GM12874 (cell line): ENCODE measurements around the gene CSNK2B.

ENCODE experiments used
- TF ChIP-seq, protein P1 (sequence below): IDR thresholded peaks from 2 replicates; pipeline ENCODE4 v1.5.1; 2011; ENCODE audit warnings: low read depth, mild to moderate bottlenecking, control low read depth, low read length, moderate library complexity; ENCODE audit not compliant: insufficient read depth

The CSNK2B gene

GRCh38 chr6:31631681-31632278 lies 34.1 kb upstream of the CSNK2B start:
- TF ChIP-seq, protein P1, sequence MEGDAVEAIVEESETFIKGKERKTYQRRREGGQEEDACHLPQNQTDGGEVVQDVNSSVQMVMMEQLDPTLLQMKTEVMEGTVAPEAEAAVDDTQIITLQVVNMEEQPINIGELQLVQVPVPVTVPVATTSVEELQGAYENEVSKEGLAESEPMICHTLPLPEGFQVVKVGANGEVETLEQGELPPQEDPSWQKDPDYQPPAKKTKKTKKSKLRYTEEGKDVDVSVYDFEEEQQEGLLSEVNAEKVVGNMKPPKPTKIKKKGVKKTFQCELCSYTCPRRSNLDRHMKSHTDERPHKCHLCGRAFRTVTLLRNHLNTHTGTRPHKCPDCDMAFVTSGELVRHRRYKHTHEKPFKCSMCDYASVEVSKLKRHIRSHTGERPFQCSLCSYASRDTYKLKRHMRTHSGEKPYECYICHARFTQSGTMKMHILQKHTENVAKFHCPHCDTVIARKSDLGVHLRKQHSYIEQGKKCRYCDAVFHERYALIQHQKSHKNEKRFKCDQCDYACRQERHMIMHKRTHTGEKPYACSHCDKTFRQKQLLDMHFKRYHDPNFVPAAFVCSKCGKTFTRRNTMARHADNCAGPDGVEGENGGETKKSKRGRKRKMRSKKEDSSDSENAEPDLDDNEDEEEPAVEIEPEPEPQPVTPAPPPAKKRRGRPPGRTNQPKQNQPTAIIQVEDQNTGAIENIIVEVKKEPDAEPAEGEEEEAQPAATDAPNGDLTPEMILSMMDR = no peak

- TF ChIP-seq, protein P1 = no peak
Observed at GRCh38 chr6:31632279-31632946, 33.5 kb upstream of the CSNK2B start.

GRCh38 chr6:31633447-31633846 lies 32.4 kb upstream of the CSNK2B start:
- TF ChIP-seq, protein P1 = no peak

GRCh38 chr6:31634131-31634530 lies 31.7 kb upstream of the CSNK2B start:
- TF ChIP-seq, protein P1 = no peak

DNA sequence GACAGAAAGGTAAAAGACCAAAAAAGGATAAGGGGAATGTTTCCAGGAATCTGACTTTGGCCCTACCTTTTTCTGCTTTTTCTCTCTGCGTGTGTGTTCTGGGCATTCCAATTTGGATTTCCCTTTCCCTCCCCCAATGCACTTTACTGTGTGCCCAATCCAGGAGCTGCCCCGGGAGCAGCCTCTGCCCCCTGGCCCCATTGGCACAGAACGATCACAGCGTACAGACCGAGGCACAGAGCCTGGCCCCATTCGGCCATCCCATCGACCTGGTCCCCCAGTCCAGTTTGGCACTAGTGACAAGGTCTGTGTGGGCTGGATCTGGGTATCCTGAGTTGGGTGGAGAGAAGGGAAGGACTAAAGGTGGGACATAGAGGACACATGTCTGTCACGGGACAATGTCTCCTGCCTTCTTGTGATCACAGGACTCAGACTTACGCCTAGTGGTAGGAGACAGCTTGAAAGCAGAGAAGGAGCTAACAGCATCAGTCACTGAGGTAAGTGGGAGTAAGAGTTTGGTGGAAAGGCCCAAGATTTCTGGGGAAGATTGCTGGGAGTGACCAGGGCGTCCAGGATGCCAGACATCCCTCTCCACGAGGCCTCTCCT lies 30.8 kb upstream of the CSNK2B start:
- TF ChIP-seq, protein P1 = no peak

GRCh38 chr6:31636698-31637596 lies 28.9 kb upstream of the CSNK2B start:
- TF ChIP-seq, protein P1 = no peak

DNA sequence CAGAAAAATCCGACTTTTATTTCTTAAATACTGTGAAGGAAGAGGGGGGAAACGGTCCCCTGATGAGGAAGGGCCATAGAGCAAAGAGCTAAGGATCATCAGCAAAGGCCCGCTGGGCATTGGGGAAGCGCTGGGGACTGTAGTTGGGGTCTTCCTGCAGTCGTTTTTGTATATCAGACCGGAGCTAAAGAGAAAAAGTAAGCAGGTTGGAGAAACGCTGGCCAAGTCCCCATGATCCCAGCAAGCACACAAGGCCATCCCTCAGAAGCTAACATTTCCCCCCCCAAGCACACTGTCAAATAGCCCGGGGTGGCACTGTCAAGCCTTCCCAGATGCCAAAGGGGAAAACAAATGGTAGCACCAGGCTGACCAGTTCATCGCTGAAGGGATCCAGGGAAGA lies 26.8 kb upstream of the CSNK2B start:
- TF ChIP-seq, protein P1 = no peak
